H9 (cell line): ENCODE measurements around the gene TRAIP. TPM values are rescaled to one million over a fixed set of nuclear protein-coding genes. Genes with fewer than 3 reads are reported as not detected.
A peak's percentile ranks its signal among the peaks of the same experiment; 100 is the strongest.

Experiments used
- DNase-seq: peaks from one replicate; pipeline ENCODE4 v3.0.0-alpha.2; 2017
- H2AFZ ChIP-seq: one replicate; pipeline ENCODE4 v1.6.1; 2013; ENCODE audit warnings: mild to moderate bottlenecking, low read length, control low read depth, moderate library complexity
- H2AK5ac ChIP-seq: 2 replicates; pipeline ENCODE4 v1.6.1; 2013; ENCODE audit warnings: low read length, control low read depth, mixed read lengths; ENCODE audit not compliant: insufficient read length
- H2BK120ac ChIP-seq: one replicate; pipeline ENCODE4 v1.6.1; 2013; ENCODE audit warnings: low read depth, mild to moderate bottlenecking, low read length, control low read depth, inconsistent platforms; ENCODE audit not compliant: poor library complexity, severe bottlenecking
- H2BK12ac ChIP-seq: 2 replicates; pipeline ENCODE4 v1.6.1; 2013; ENCODE audit warnings: low read length, control low read depth, mixed read lengths, low read depth; ENCODE audit not compliant: insufficient read length
- H2BK15ac ChIP-seq: 2 replicates; pipeline ENCODE4 v1.6.1; 2013; ENCODE audit warnings: low read depth, low read length, control low read depth
- H2BK20ac ChIP-seq: one replicate; pipeline ENCODE4 v1.6.1; 2013; ENCODE audit warnings: low read depth, mild to moderate bottlenecking, low read length, control low read depth, inconsistent platforms; ENCODE audit not compliant: poor library complexity, severe bottlenecking
- H2BK5ac ChIP-seq: 2 replicates; pipeline ENCODE4 v1.6.1; 2013; ENCODE audit warnings: low read length, control low read depth, mixed read lengths; ENCODE audit not compliant: insufficient read length
- H3K14ac ChIP-seq: 2 replicates; pipeline ENCODE4 v1.6.1; 2013; ENCODE audit warnings: low read length, control low read depth; ENCODE audit not compliant: insufficient read depth
- H3K18ac ChIP-seq: 2 replicates; pipeline ENCODE4 v1.6.1; 2013; ENCODE audit warnings: low read depth, mild to moderate bottlenecking, mixed read lengths, low read length, control low read depth; ENCODE audit not compliant: insufficient read length
- H3K23ac ChIP-seq: 2 replicates; pipeline ENCODE4 v1.6.1; 2013; ENCODE audit warnings: low read length, control low read depth, mixed read lengths, low read depth; ENCODE audit not compliant: insufficient read length
- H3K23me2 ChIP-seq: 2 replicates; pipeline ENCODE4 v1.6.1; 2013; ENCODE audit warnings: low read depth, mild to moderate bottlenecking, mixed read lengths, low read length, control low read depth; ENCODE audit not compliant: insufficient read length, poor library complexity, severe bottlenecking
- H3K27ac ChIP-seq: 2 replicates; pipeline ENCODE4 v1.5.1; 2013; ENCODE audit warnings: low read length, control low read depth, mixed read lengths, low read depth; ENCODE audit not compliant: insufficient read length
- H3K27me3 ChIP-seq: 2 replicates; pipeline ENCODE4 v1.6.1; 2013; ENCODE audit warnings: low read length, control low read depth, inconsistent platforms; ENCODE audit not compliant: insufficient read depth
- H3K4ac ChIP-seq: 2 replicates; pipeline ENCODE4 v1.6.1; 2013; ENCODE audit warnings: low read depth, mild to moderate bottlenecking, control low read depth, inconsistent platforms, low read length, moderate library complexity
- H3K4me1 ChIP-seq: 2 replicates; pipeline ENCODE4 v1.6.1; 2013; ENCODE audit warnings: low read length, control low read depth, inconsistent platforms; ENCODE audit not compliant: insufficient read depth
- H3K4me2 ChIP-seq: 2 replicates; pipeline ENCODE4 v1.6.1; 2013; ENCODE audit warnings: low read length, control low read depth, mixed read lengths; ENCODE audit not compliant: insufficient read length, insufficient read depth
- H3K56ac ChIP-seq: 2 replicates; pipeline ENCODE4 v1.6.1; 2013; ENCODE audit warnings: low read depth, mild to moderate bottlenecking, mixed read lengths, low read length, control low read depth; ENCODE audit not compliant: insufficient read length
- H3K79me1 ChIP-seq: 2 replicates; pipeline ENCODE4 v1.6.1; 2013; ENCODE audit warnings: low read depth, mild to moderate bottlenecking, moderate library complexity, low read length, control low read depth, inconsistent platforms; ENCODE audit not compliant: insufficient read depth, poor library complexity, severe bottlenecking
- H3K79me2 ChIP-seq: 2 replicates; pipeline ENCODE4 v1.6.1; 2013; ENCODE audit warnings: low read length, control low read depth, inconsistent platforms; ENCODE audit not compliant: insufficient read depth
- H3K9ac ChIP-seq: 2 replicates; pipeline ENCODE4 v1.6.1; 2013; ENCODE audit warnings: low read length, control low read depth, mixed read lengths; ENCODE audit not compliant: insufficient read length; ENCODE audit errors: extremely low read depth
- H3K9me3 ChIP-seq: one replicate; pipeline ENCODE4 v1.6.1; 2013; ENCODE audit warnings: low read depth, low read length, inconsistent platforms; ENCODE audit not compliant: control insufficient read depth
- H3T11ph ChIP-seq: one replicate; pipeline ENCODE4 v1.6.1; 2013; ENCODE audit warnings: mild to moderate bottlenecking, low read length, control low read depth, inconsistent platforms
- H4K20me1 ChIP-seq: one replicate; pipeline ENCODE4 v1.6.1; 2013; ENCODE audit not compliant: control insufficient read depth, insufficient read length, insufficient read depth
- H4K5ac ChIP-seq: 2 replicates; pipeline ENCODE4 v1.6.1; 2013; ENCODE audit warnings: low read depth, mild to moderate bottlenecking, mixed read lengths, low read length, control low read depth; ENCODE audit not compliant: insufficient read length
- H4K8ac ChIP-seq: replicated peaks from 2 replicates; pipeline ENCODE4 v1.6.1; 2013; ENCODE audit warnings: low read length, control low read depth, mixed read lengths, low read depth; ENCODE audit not compliant: insufficient read length
- H4K91ac ChIP-seq: 2 replicates; pipeline ENCODE4 v1.6.1; 2013; ENCODE audit warnings: low read depth, mild to moderate bottlenecking, moderate library complexity, mixed read lengths, low read length, control low read depth; ENCODE audit not compliant: insufficient read length
- H3K27ac Mint-ChIP-seq, 3 experiments: 2 replicates in 2 of 3; 3 replicates in 1 of 3; pipeline ENCODE4 v1.8.0; 2020 to 2021; ENCODE audit warnings: mixed read lengths in 3 of 3, mild to moderate bottlenecking in 1 of 3, moderate library complexity in 1 of 3
- H3K27me3 Mint-ChIP-seq: 2 replicates; pipeline ENCODE4 v1.8.0; 2021; ENCODE audit warnings: low read depth, mild to moderate bottlenecking, moderate library complexity, mixed read lengths
- H3K36me3 Mint-ChIP-seq, 3 experiments: 2 replicates in 2 of 3; 3 replicates in 1 of 3; pipeline ENCODE4 v1.8.0; 2020 to 2021; ENCODE audit warnings: low read depth in 3 of 3, mixed read lengths in 3 of 3; ENCODE audit not compliant: insufficient read depth in 1 of 3
- H3K4me1 Mint-ChIP-seq, 2 experiments: 2 replicates each; pipeline ENCODE4 v1.8.0; 2020; ENCODE audit warnings: mixed read lengths in 2 of 2
- H3K4me3 Mint-ChIP-seq, 2 experiments: 2 replicates in 1 of 2; 3 replicates in 1 of 2; pipeline ENCODE4 v1.8.0; 2020 to 2021; ENCODE audit warnings: mild to moderate bottlenecking in 2 of 2, mixed read lengths in 2 of 2, moderate library complexity in 1 of 2
- H3K9me3 Mint-ChIP-seq, 2 experiments: 2 replicates in 1 of 2; 3 replicates in 1 of 2; pipeline ENCODE4 v1.8.0; 2020; ENCODE audit warnings: mild to moderate bottlenecking in 2 of 2, mixed read lengths in 2 of 2, moderate library complexity in 1 of 2
- CTCF ChIP-seq: fragments of 200-600 bp; sonication (generic); conservative IDR thresholded peaks from 3 replicates; pipeline ENCODE4 v1.8.0; 2021; ENCODE audit warnings: antibody characterized with exemption, mild to moderate bottlenecking
- WGBS: extraction: QIAGEN DNeasy Blood & Tissue Kit; methylation state at CpG from one replicate; pipeline ENCODE4 v1.1.7; 2013; ENCODE audit warnings: missing lambda C conversion rate, low lambda C conversion rate, mixed read lengths; ENCODE audit not compliant: insufficient read length; ENCODE audit errors: extremely low coverage; 5-methylcytosine and 5-hydroxymethylcytosine counted together
- total RNA-seq: library from RNA; stranded (reverse); gene quantifications from 2 replicates; pipeline ENCODE4 v1.2.1, GENCODE V29; 2021

The TRAIP gene
- total RNA-seq, 1 experiment from 2014 or later: 36.7 TPM

DNA sequence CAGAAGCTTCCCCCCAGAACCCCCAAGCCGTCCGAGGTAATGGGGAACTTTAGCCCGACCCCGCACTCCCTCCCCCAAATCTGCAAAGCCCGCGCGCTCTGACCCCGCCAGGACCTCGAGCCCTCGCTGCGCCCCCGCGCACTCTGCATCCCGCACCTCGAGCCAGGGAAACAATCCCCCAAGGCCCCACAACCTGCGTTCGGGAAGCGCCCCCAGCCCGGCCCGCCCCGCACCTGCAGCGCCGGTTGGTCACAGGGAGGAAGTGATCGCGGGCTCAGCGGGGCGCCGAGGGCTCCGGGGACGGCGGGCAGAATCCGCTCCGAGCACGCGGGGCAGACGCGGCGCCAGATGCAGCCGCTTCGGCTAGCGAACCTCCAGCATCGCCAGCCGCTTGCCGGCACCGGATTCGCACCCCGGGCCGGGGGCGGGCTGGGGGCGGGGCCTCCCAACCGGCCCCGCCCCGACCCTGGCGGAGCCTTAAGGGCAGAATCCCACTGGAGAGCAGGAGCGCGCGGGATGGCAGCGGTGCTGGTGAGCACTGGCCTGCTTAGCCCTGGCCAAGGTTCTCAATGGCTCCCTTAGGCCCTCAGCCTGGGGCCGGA is 13.3 kb upstream of the TRAIP start, which contains the start of gene CAMKV:
Gene CAMKV, minus strand, starts transcription at position 382 of the 602 bp plus-strand sequence. CDS start 7,518 bp downstream, outside the sequence.
- Histone ChIP-seq H2AK5ac (no peak within 1 kb of the TSS), H3K4ac (no peak within 1 kb of the TSS), H3K23me2 (peaks cover 7% of the 10 kb centered on the region), H4K91ac (no peak within 1 kb of the TSS), H3K9me3 (no peaks in the 10 kb centered on the region), H3K14ac (no peak within 1 kb of the TSS), H2BK15ac (no peak within 1 kb of the TSS), H3K4me1 (peaks cover 10% of the 10 kb centered on the region; the same call in 1 of the 2 replicates), H3K79me2 (no peaks in the 10 kb centered on the region), H3K27me3 (no peaks in the 10 kb centered on the region), H3T11ph (no peak within 1 kb of the TSS), H4K8ac (no peak within 1 kb of the TSS), H2BK5ac (no peak within 1 kb of the TSS), H2BK12ac (no peak within 1 kb of the TSS), H3K27ac (no peak within 1 kb of the TSS), H3K79me1 (no peaks in the 10 kb centered on the region), H3K18ac (no peak within 1 kb of the TSS), H2AFZ (no peak within 1 kb of the TSS), H3K23ac (no peak within 1 kb of the TSS), H4K20me1 (no peaks in the 10 kb centered on the region), H2BK120ac (no peak within 1 kb of the TSS), H3K56ac (no peak within 1 kb of the TSS), H2BK20ac (no peak within 1 kb of the TSS), H3K9ac (peak within 1 kb of the TSS; percentile 3), H4K5ac (no peak within 1 kb of the TSS), H3K4me2 (peak within 1 kb of the TSS; percentile 43)
- Mint-ChIP-seq H3K27me3 (peaks cover 28% of the 10 kb centered on the region), H3K9me3 (no peaks in the 10 kb centered on the region), H3K27ac (peak within 1 kb of the TSS in 2 of 3 experiments; percentile 23 to 91; a peak in 3 of 7 replicates), H3K4me3 (peak within 1 kb of the TSS; percentile 70 to 83), H3K4me1 (peaks cover 29 to 50% of the 10 kb centered on the region in 2 experiments), H3K36me3 (no peaks in the 10 kb centered on the region; a peak in 1 of 7 replicates)
- no CpG with 5 or more reads among the region's 59 CpGs for WGBS
- peak; percentile 77 for DNase-seq
- no peak for TF ChIP-seq CTCF
